IPS-20b (cell line): ENCODE data around the gene SLITRK4.

Source experiments
- H3K27ac ChIP-seq: one replicate; pipeline ENCODE4 v1.5.1; 2013; ENCODE audit warnings: low read length
- H3K27me3 ChIP-seq: 2 replicates; pipeline ENCODE4 v1.6.1; 2013; ENCODE audit warnings: mild to moderate bottlenecking, low read length, inconsistent platforms; ENCODE audit not compliant: insufficient read depth
- H3K36me3 ChIP-seq: 2 replicates; pipeline ENCODE4 v1.6.1; 2013; ENCODE audit warnings: low read depth, mild to moderate bottlenecking, inconsistent platforms, low read length, moderate library complexity; ENCODE audit not compliant: insufficient read depth
- H3K4me1 ChIP-seq: 2 replicates; pipeline ENCODE4 v1.6.1; 2013; ENCODE audit warnings: mild to moderate bottlenecking, control low read depth, inconsistent platforms, low read length, moderate library complexity; ENCODE audit not compliant: insufficient read depth
- H3K4me3 ChIP-seq: 2 replicates; pipeline ENCODE4 v1.5.1; 2013; ENCODE audit warnings: mild to moderate bottlenecking, low read length, inconsistent platforms
- H3K9ac ChIP-seq: 2 replicates; pipeline ENCODE4 v1.6.1; 2013; ENCODE audit warnings: low read depth, mild to moderate bottlenecking, inconsistent platforms, low read length, moderate library complexity
- H3K9me3 ChIP-seq: 2 replicates; pipeline ENCODE4 v1.6.1; 2013; ENCODE audit warnings: mild to moderate bottlenecking, low read depth, low read length, inconsistent platforms; ENCODE audit not compliant: insufficient read depth

SLITRK4 gene

GRCh38 chrX:143635915-143636314 is at the start of gene SLITRK4:
Gene SLITRK4, minus strand, starts transcription at chrX:143636101. Its CDS starts 4,993 bp downstream, at chrX:143631108.
- H3K36me3 ChIP-seq: no peaks in the 10 kb centered on the region
- H3K27me3 ChIP-seq: peaks cover 23% of the 10 kb centered on the region
- no peaks in the 10 kb centered on the region for H3K4me1 ChIP-seq
- H3K9ac ChIP-seq: peak within 1 kb of the TSS; percentile 37; the same call in 1 of the 2 replicates
- H3K27ac ChIP-seq: no peak within 1 kb of the TSS
- H3K9me3 ChIP-seq: no peaks in the 10 kb centered on the region
- H3K4me3 ChIP-seq: peak within 1 kb of the TSS; percentile 79

GRCh38 chrX:143683486-143683885 is 47.6 kb upstream of the SLITRK4 start:
- H3K9me3 ChIP-seq: no peaks in the 10 kb centered on the region
- H3K9ac ChIP-seq: no peak overlapping the region

GRCh38 chrX:143674926-143675325 is 39.0 kb upstream of the SLITRK4 start:
- Histone ChIP-seq H3K36me3 (no peaks in the 10 kb centered on the region), H3K27ac (no peak overlapping the region), H3K4me1 (no peaks in the 10 kb centered on the region), H3K9me3 (no peaks in the 10 kb centered on the region), H3K27me3 (no peaks in the 10 kb centered on the region), H3K4me3 (no peak overlapping the region), H3K9ac (no peak overlapping the region)

More at GRCh38 chrX:143683486-143683885, 47.6 kb upstream of the SLITRK4 start:
- Histone ChIP-seq H3K36me3 (no peaks in the 10 kb centered on the region), H3K27me3 (no peaks in the 10 kb centered on the region), H3K4me3 (no peak overlapping the region), H3K4me1 (no peaks in the 10 kb centered on the region), H3K27ac (no peak overlapping the region)

- Histone ChIP-seq H3K4me1 (no peaks in the 10 kb centered on the region), H3K27me3 (no peaks in the 10 kb centered on the region), H3K27ac (no peak overlapping the region), H3K9me3 (no peaks in the 10 kb centered on the region), H3K4me3 (no peak overlapping the region), H3K9ac (no peak overlapping the region), H3K36me3 (no peaks in the 10 kb centered on the region)
These were observed 33.5 kb upstream of the SLITRK4 start for GRCh38 chrX:143669395-143669794.

- no peaks in the 10 kb centered on the region for H3K27me3 ChIP-seq
- H3K9me3 ChIP-seq: no peaks in the 10 kb centered on the region
- no peak overlapping the region for H3K4me3 ChIP-seq
- H3K27ac ChIP-seq: no peak overlapping the region
- no peak overlapping the region for H3K9ac ChIP-seq
- H3K36me3 ChIP-seq: no peaks in the 10 kb centered on the region
- no peaks in the 10 kb centered on the region for H3K4me1 ChIP-seq
These were observed 28.4 kb upstream of the SLITRK4 start for GRCh38 chrX:143664302-143664701.

- Histone ChIP-seq H3K36me3 (no peaks in the 10 kb centered on the region), H3K27me3 (no peaks in the 10 kb centered on the region), H3K9ac (no peak overlapping the region), H3K27ac (no peak overlapping the region), H3K4me1 (no peaks in the 10 kb centered on the region), H3K4me3 (no peak overlapping the region), H3K9me3 (no peaks in the 10 kb centered on the region)
These were observed 27.9 kb upstream of the SLITRK4 start for GRCh38 chrX:143663755-143664154.

- Histone ChIP-seq H3K36me3 (no peaks in the 10 kb centered on the region), H3K9ac (no peak overlapping the region), H3K9me3 (no peaks in the 10 kb centered on the region), H3K4me1 (no peaks in the 10 kb centered on the region), H3K4me3 (no peak overlapping the region), H3K27me3 (no peaks in the 10 kb centered on the region), H3K27ac (no peak overlapping the region)
These were observed 25.4 kb upstream of the SLITRK4 start for GRCh38 chrX:143661286-143661685.

GRCh38 chrX:143648705-143649104 is 12.8 kb upstream of the SLITRK4 start:
- Histone ChIP-seq H3K9me3 (no peaks in the 10 kb centered on the region), H3K4me1 (no peaks in the 10 kb centered on the region), H3K36me3 (no peaks in the 10 kb centered on the region), H3K27me3 (no peaks in the 10 kb centered on the region), H3K9ac (no peak overlapping the region), H3K27ac (no peak overlapping the region), H3K4me3 (no peak overlapping the region)

GRCh38 chrX:143642426-143642825 is 6.5 kb upstream of the SLITRK4 start:
- Histone ChIP-seq H3K27me3 (no peaks in the 10 kb centered on the region), H3K4me1 (no peaks in the 10 kb centered on the region), H3K27ac (no peak overlapping the region), H3K36me3 (no peaks in the 10 kb centered on the region), H3K9ac (no peak overlapping the region), H3K4me3 (no peak overlapping the region), H3K9me3 (no peaks in the 10 kb centered on the region)

- Histone ChIP-seq H3K36me3 (no peaks in the 10 kb centered on the region), H3K4me1 (no peaks in the 10 kb centered on the region), H3K27ac (no peak overlapping the region), H3K4me3 (peak overlapping the region; percentile 79; the same call in 1 of the 2 replicates), H3K9me3 (no peaks in the 10 kb centered on the region), H3K27me3 (peaks cover 23% of the 10 kb centered on the region), H3K9ac (no peak overlapping the region)
These were observed 930 bp upstream of the SLITRK4 start for GRCh38 chrX:143636831-143637230.

GRCh38 chrX:143634663-143635455 is 1.0 kb downstream of the SLITRK4 start:
- Histone ChIP-seq H3K9ac (peak overlapping the region; percentile 37; the same call in 1 of the 2 replicates), H3K4me1 (no peaks in the 10 kb centered on the region), H3K36me3 (no peaks in the 10 kb centered on the region), H3K4me3 (peak overlapping the region; percentile 79), H3K27me3 (peaks cover 23% of the 10 kb centered on the region), H3K9me3 (peaks cover 2% of the 10 kb centered on the region; the same call in 1 of the 2 replicates), H3K27ac (no peak overlapping the region)

- H3K9ac ChIP-seq: no peak overlapping the region
- peak overlapping the region; percentile 69 for H3K4me3 ChIP-seq
- H3K9me3 ChIP-seq: peaks cover 7% of the 10 kb centered on the region; the same call in 1 of the 2 replicates
- H3K36me3 ChIP-seq: no peaks in the 10 kb centered on the region
- peaks cover 23% of the 10 kb centered on the region for H3K27me3 ChIP-seq
- no peaks in the 10 kb centered on the region for H3K4me1 ChIP-seq
- no peak overlapping the region for H3K27ac ChIP-seq
These were observed 1.6 kb downstream of the SLITRK4 start for GRCh38 chrX:143634309-143634662.
